Naive thymus-derived CD4-positive, alpha-beta T cell (primary cell): Measurements from ENCODE around the gene BHMT. TPM values are rescaled to one million over a fixed set of nuclear protein-coding genes. Genes with fewer than 3 reads are reported as not detected.
"Not testable (repeated sequence)": the region's sequence is repeated elsewhere in the genome, so short reads cannot be mapped to it uniquely, and the experiment has no call there.

Experiments used
- ATAC-seq: fragments of 150-1000 bp; cut with Tn5 transposase; 2 replicates; pipeline ENCODE4 v1.10.0; 2021; ENCODE audit warnings: mild to moderate bottlenecking, moderate library complexity
- CTCF ChIA-PET: fragments of 350-600 bp; sonication (Branson Sonifier 250); formaldehyde crosslinking; loops from one replicate; lab custom pipeline; 2021; ENCODE audit warnings: antibody characterized with exemption; lab: Charles Lee
- POLR2A ChIA-PET: fragments of 350-600 bp; sonication (Branson Sonifier 250); formaldehyde crosslinking; loops from one replicate; lab custom pipeline; 2021; ENCODE audit warnings: antibody characterized with exemption, inconsistent platforms; lab: Charles Lee
- DNase-seq, 9 donors: peaks; one replicate each; pipeline versions ENCODE4 v3.0.0 to v3.0.0-alpha.2; 2020 to 2022; ENCODE audit warnings: mixed read lengths in 1 of 9
- H3K27ac ChIP-seq: one replicate; pipeline ENCODE4 v1.7.0; 2013; ENCODE audit warnings: mild to moderate bottlenecking, low read depth, low read length, moderate library complexity
- H3K27me3 ChIP-seq, 2 donors: one replicate each; pipeline ENCODE4 v1.7.0; 2013; ENCODE audit warnings: low read length in 2 of 2, mild to moderate bottlenecking in 2 of 2, moderate library complexity in 2 of 2; ENCODE audit not compliant: control insufficient read depth in 2 of 2, insufficient read depth in 2 of 2
- H3K36me3 ChIP-seq, 3 experiments: 1 replicate in 2 of 3; 2 replicates in 1 of 3; pipeline ENCODE4 v1.7.0; 2013; ENCODE audit warnings: low read length in 3 of 3, mild to moderate bottlenecking in 3 of 3, moderate library complexity in 1 of 3; ENCODE audit not compliant: insufficient read depth in 3 of 3, control insufficient read depth in 2 of 3
- H3K4me1 ChIP-seq, 2 donors: one replicate each; pipeline ENCODE4 v1.7.0; 2013; ENCODE audit warnings: low read length in 2 of 2, mild to moderate bottlenecking in 2 of 2, moderate library complexity in 1 of 2; ENCODE audit not compliant: control insufficient read depth in 2 of 2, insufficient read depth in 2 of 2
- H3K4me3 ChIP-seq: 2 replicates; pipeline ENCODE4 v1.7.0; 2013; ENCODE audit warnings: mild to moderate bottlenecking, low read length
- H3K9me3 ChIP-seq, 3 experiments: 1 replicate in 2 of 3; 2 replicates in 1 of 3; pipeline ENCODE4 v1.7.0; 2013; ENCODE audit warnings: low read length in 3 of 3; ENCODE audit not compliant: control insufficient read depth in 2 of 3
- H3K27ac Mint-ChIP-seq, 9 donors: one replicate each; pipeline ENCODE4 v1.8.0; 2020 to 2022; ENCODE audit warnings: mixed read lengths in 9 of 9, mild to moderate bottlenecking in 8 of 9, moderate library complexity in 5 of 9, inconsistent platforms in 2 of 9
- H3K27me3 Mint-ChIP-seq, 5 donors: one replicate each; pipeline ENCODE4 v1.8.0; 2021 to 2022; ENCODE audit warnings: mixed read lengths in 5 of 5, mild to moderate bottlenecking in 1 of 5
- H3K36me3 Mint-ChIP-seq, 5 donors: one replicate each; pipeline ENCODE4 v1.8.0; 2020 to 2022; ENCODE audit warnings: mixed read lengths in 5 of 5, mild to moderate bottlenecking in 3 of 5, inconsistent platforms in 1 of 5
- H3K4me1 Mint-ChIP-seq, 7 donors: one replicate each; pipeline ENCODE4 v1.8.0; 2020 to 2022; ENCODE audit warnings: mixed read lengths in 7 of 7, mild to moderate bottlenecking in 3 of 7, inconsistent platforms in 1 of 7
- H3K4me3 Mint-ChIP-seq, 10 donors: one replicate each; pipeline ENCODE4 v1.8.0; 2020 to 2022; ENCODE audit warnings: mild to moderate bottlenecking in 10 of 10, mixed read lengths in 10 of 10, moderate library complexity in 6 of 10, inconsistent platforms in 2 of 10
- H3K9me3 Mint-ChIP-seq, 11 donors: one replicate each; pipeline ENCODE4 v1.8.0; 2020 to 2022; ENCODE audit warnings: mixed read lengths in 11 of 11, mild to moderate bottlenecking in 4 of 11, inconsistent platforms in 1 of 11, moderate library complexity in 1 of 11
- intact Hi-C, 2 donors: fragments of 100-400 bp; cut with micrococcal nuclease; formaldehyde crosslinking; loops; one replicate each; pipeline ENCODE4 v1.15.1; 2023
- polyA plus RNA-seq, 2 donors: library from polyadenylated mRNA; unstranded; fragments of 300-500 nt; fragmentation: Illumina TruSeq; gene quantifications; one replicate each; pipeline ENCODE4 v1.2.3, GENCODE V29; 2021
- total RNA-seq, 6 experiments: library from RNA in 5 of 6; stranded (reverse) in 5 of 6; gene quantifications; 1 replicate in 5 of 6; 2 replicates in 1 of 6; pipeline ENCODE4 v1.2.3 and lab custom pipeline; 2021 to 2026

BHMT gene
- total and polyA plus RNA-seq, 7 experiments from 2014 or later: not detected

- H3K36me3 ChIP-seq, intact Hi-C loops, H3K4me1 ChIP-seq, H3K27me3 ChIP-seq, H3K4me3 Mint-ChIP-seq, H3K27ac ChIP-seq, CTCF ChIA-PET, H3K4me1 Mint-ChIP-seq, H3K9me3 Mint-ChIP-seq, H3K4me3 ChIP-seq, H3K36me3 Mint-ChIP-seq, H3K27ac Mint-ChIP-seq, POLR2A ChIA-PET, ATAC-seq, DNase-seq, H3K9me3 ChIP-seq: not testable (repeated sequence)
- H3K27me3 Mint-ChIP-seq: peaks cover 0 to 13% (median 0%) of the 10 kb centered on the region in 5 donors
Observed at GRCh38 chr5:79161647-79162046, 50.0 kb downstream of the BHMT start.

- DNase-seq (no peak), ATAC-seq (no peak)
- ChIA-PET CTCF (no interaction called here), POLR2A (no interaction called here)
- H3K4me3 Mint-ChIP-seq: no peak overlapping the region
- H3K27me3 Mint-ChIP-seq: peaks cover 0 to 3% (median 0%) of the 10 kb centered on the region in 5 donors
- H3K36me3 ChIP-seq: no peaks in the 10 kb centered on the region
- no peak overlapping the region for H3K27ac ChIP-seq
- H3K9me3 ChIP-seq: no peaks in the 10 kb centered on the region
- no peaks in the 10 kb centered on the region for H3K4me1 ChIP-seq
- H3K4me1 Mint-ChIP-seq: no peaks in the 10 kb centered on the region
- H3K4me3 ChIP-seq: no peak overlapping the region
- H3K36me3 Mint-ChIP-seq: peaks cover 0 to 5% (median 0%) of the 10 kb centered on the region in 5 donors
- no peaks in the 10 kb centered on the region for H3K9me3 Mint-ChIP-seq
- intact Hi-C loops: no loop called here
- no peak overlapping the region for H3K27ac Mint-ChIP-seq
- no peaks in the 10 kb centered on the region for H3K27me3 ChIP-seq
Observed at GRCh38 chr5:79168031-79168430, 56.4 kb downstream of the BHMT start.

GRCh38 chr5:79170661-79171060 is 59.1 kb downstream of the BHMT start:
- Mint-ChIP-seq H3K9me3 (no peaks in the 10 kb centered on the region), H3K36me3 (peaks cover 0 to 5% (median 0%) of the 10 kb centered on the region in 5 donors), H3K27ac (no peak overlapping the region), H3K4me1 (no peaks in the 10 kb centered on the region), H3K4me3 (no peak overlapping the region), H3K27me3 (no peaks in the 10 kb centered on the region)
- no peaks in the 10 kb centered on the region for H3K9me3 ChIP-seq
- no peak for DNase-seq
- H3K4me3 ChIP-seq: no peak overlapping the region
- no peaks in the 10 kb centered on the region for H3K4me1 ChIP-seq
- intact Hi-C loops: no loop called here
- H3K27me3 ChIP-seq: no peaks in the 10 kb centered on the region
- no peak for ATAC-seq
- CTCF ChIA-PET: no interaction called here
- H3K27ac ChIP-seq: no peak overlapping the region
- no peaks in the 10 kb centered on the region for H3K36me3 ChIP-seq
- POLR2A ChIA-PET: no interaction called here

GRCh38 chr5:79171635-79172245 is 60.1 kb downstream of the BHMT start:
- H3K27ac ChIP-seq: no peak overlapping the region
- no peaks in the 10 kb centered on the region for H3K9me3 ChIP-seq
- intact Hi-C loops: no loop called here
- H3K4me1 ChIP-seq: no peaks in the 10 kb centered on the region
- H3K4me3 ChIP-seq: no peak overlapping the region
- ChIA-PET POLR2A (no interaction called here), CTCF (interaction anchor here (0.6 kb wide), 1 partner anchor 1579 kb away, joined by 3 read pairs; no protein-coding TSS in a partner anchor)
- H3K4me3 Mint-ChIP-seq: no peak overlapping the region
- ATAC-seq (no peak), DNase-seq (no peak)
- no peaks in the 10 kb centered on the region for H3K36me3 ChIP-seq
- no peaks in the 10 kb centered on the region for H3K27me3 ChIP-seq
- peaks cover 0 to 5% (median 0%) of the 10 kb centered on the region in 5 donors for H3K36me3 Mint-ChIP-seq
- no peaks in the 10 kb centered on the region for H3K27me3 Mint-ChIP-seq
- no peaks in the 10 kb centered on the region for H3K9me3 Mint-ChIP-seq
- H3K27ac Mint-ChIP-seq: no peak overlapping the region
- H3K4me1 Mint-ChIP-seq: no peaks in the 10 kb centered on the region

GRCh38 chr5:79172269-79172668 is 60.7 kb downstream of the BHMT start:
- intact Hi-C loops: no loop called here

GRCh38 chr5:79173626-79174025 is 62.0 kb downstream of the BHMT start:
- no peak for DNase-seq
- no peaks in the 10 kb centered on the region for H3K36me3 Mint-ChIP-seq
- Histone ChIP-seq H3K4me3 (no peak overlapping the region), H3K4me1 (no peaks in the 10 kb centered on the region), H3K9me3 (no peaks in the 10 kb centered on the region), H3K27me3 (no peaks in the 10 kb centered on the region), H3K36me3 (no peaks in the 10 kb centered on the region), H3K27ac (no peak overlapping the region)
- ChIA-PET POLR2A (no interaction called here), CTCF (no interaction called here)
- no peak overlapping the region for H3K27ac Mint-ChIP-seq
- intact Hi-C loops: no loop called here
- H3K4me1 Mint-ChIP-seq: no peaks in the 10 kb centered on the region
- H3K27me3 Mint-ChIP-seq: no peaks in the 10 kb centered on the region
- H3K4me3 Mint-ChIP-seq: no peak overlapping the region
- no peak for ATAC-seq
- H3K9me3 Mint-ChIP-seq: no peaks in the 10 kb centered on the region

More at GRCh38 chr5:79172269-79172668, 60.7 kb downstream of the BHMT start:
- Histone ChIP-seq H3K9me3 (no peaks in the 10 kb centered on the region), H3K36me3 (no peaks in the 10 kb centered on the region), H3K4me3 (no peak overlapping the region), H3K27ac (no peak overlapping the region), H3K27me3 (no peaks in the 10 kb centered on the region), H3K4me1 (no peaks in the 10 kb centered on the region)
- ChIA-PET POLR2A (no interaction called here), CTCF (interaction anchor here (0.6 kb wide), 1 partner anchor 1579 kb away, joined by 3 read pairs; no protein-coding TSS in a partner anchor)
- Mint-ChIP-seq H3K36me3 (peaks cover 0 to 5% (median 0%) of the 10 kb centered on the region in 5 donors), H3K9me3 (no peaks in the 10 kb centered on the region), H3K4me3 (no peak overlapping the region), H3K27me3 (no peaks in the 10 kb centered on the region), H3K27ac (no peak overlapping the region), H3K4me1 (no peaks in the 10 kb centered on the region)
- DNase-seq: no peak
- no peak for ATAC-seq

GRCh38 chr5:79180449-79180848 is 68.8 kb downstream of the BHMT start:
- ATAC-seq, H3K9me3 Mint-ChIP-seq, H3K36me3 ChIP-seq, H3K4me3 ChIP-seq, DNase-seq, H3K27ac ChIP-seq, intact Hi-C loops, H3K27ac Mint-ChIP-seq, H3K36me3 Mint-ChIP-seq, H3K27me3 ChIP-seq, H3K4me1 Mint-ChIP-seq, H3K9me3 ChIP-seq, H3K4me1 ChIP-seq, H3K27me3 Mint-ChIP-seq, CTCF ChIA-PET, H3K4me3 Mint-ChIP-seq, POLR2A ChIA-PET: not testable (repeated sequence)
